ENCODE measurements around the gene PRKCQ.

PRKCQ gene

GRCh38 chr10:6431186-6431585 lies 148.9 kb downstream of the PRKCQ start:
- H3K27ac Mint-ChIP-seq: peak overlapping the region; percentile 27 to 94 (median 84)
- peaks cover 11% of the 10 kb centered on the region for H3K27me3 Mint-ChIP-seq (ENCODE audit: low read depth)
- TF ChIP-seq CTCF (IDR thresholded peaks at IDR 0.05; ENCODE audit: unreplicated experiment in 3 of 3): no peak
- H3K9me3 Mint-ChIP-seq: no peaks in the 10 kb centered on the region
- no peak overlapping the region for H3K4me3 Mint-ChIP-seq
- H3K36me3 Mint-ChIP-seq (ENCODE audit: low read depth): peaks cover 26% of the 10 kb centered on the region
- peaks cover 5% of the 10 kb centered on the region for H3K4me1 Mint-ChIP-seq

- Mint-ChIP-seq H3K27me3 (ENCODE audit: low read depth) (peaks cover 8% of the 10 kb centered on the region), H3K27ac (peak overlapping the region in 1 of 3 experiments; percentile 94), H3K9me3 (no peaks in the 10 kb centered on the region), H3K36me3 (ENCODE audit: low read depth) (peaks cover 30% of the 10 kb centered on the region), H3K4me1 (peaks cover 5% of the 10 kb centered on the region), H3K4me3 (no peak overlapping the region)
- no peak for TF ChIP-seq CTCF (IDR thresholded peaks at IDR 0.05; ENCODE audit: unreplicated experiment in 3 of 3)
Observed at GRCh38 chr10:6430423-6430980, 149.6 kb downstream of the PRKCQ start.

GRCh38 chr10:6427357-6427959 lies 152.6 kb downstream of the PRKCQ start:
- H3K9me3 Mint-ChIP-seq: no peaks in the 10 kb centered on the region
- peaks cover 4% of the 10 kb centered on the region for H3K27me3 Mint-ChIP-seq (ENCODE audit: low read depth)
- no peak for TF ChIP-seq CTCF (IDR thresholded peaks at IDR 0.05; ENCODE audit: unreplicated experiment in 3 of 3)
- H3K27ac Mint-ChIP-seq: no peak overlapping the region
- peaks cover 30% of the 10 kb centered on the region for H3K36me3 Mint-ChIP-seq (ENCODE audit: low read depth)
- no peak overlapping the region for H3K4me3 Mint-ChIP-seq
- H3K4me1 Mint-ChIP-seq: peaks cover 5% of the 10 kb centered on the region

GRCh38 chr10:6426317-6426716 lies 153.8 kb downstream of the PRKCQ start:
- peaks cover 30% of the 10 kb centered on the region for H3K36me3 Mint-ChIP-seq (ENCODE audit: low read depth)
- TF ChIP-seq CTCF (IDR thresholded peaks at IDR 0.05; ENCODE audit: unreplicated experiment in 3 of 3): no peak
- no peak overlapping the region for H3K27ac Mint-ChIP-seq
- H3K4me1 Mint-ChIP-seq: no peaks in the 10 kb centered on the region
- peaks cover 4% of the 10 kb centered on the region for H3K27me3 Mint-ChIP-seq (ENCODE audit: low read depth)
- no peak overlapping the region for H3K4me3 Mint-ChIP-seq
- H3K9me3 Mint-ChIP-seq: no peaks in the 10 kb centered on the region

GRCh38 chr10:6423413-6424170 lies 156.5 kb downstream of the PRKCQ start:
- no peak for TF ChIP-seq CTCF (IDR thresholded peaks at IDR 0.05; ENCODE audit: unreplicated experiment in 3 of 3)
- H3K36me3 Mint-ChIP-seq (ENCODE audit: low read depth): peaks cover 18% of the 10 kb centered on the region
- peaks cover 4% of the 10 kb centered on the region for H3K27me3 Mint-ChIP-seq (ENCODE audit: low read depth)
- H3K4me1 Mint-ChIP-seq: no peaks in the 10 kb centered on the region
- H3K9me3 Mint-ChIP-seq: no peaks in the 10 kb centered on the region
- no peak overlapping the region for H3K4me3 Mint-ChIP-seq
- H3K27ac Mint-ChIP-seq: no peak overlapping the region
